IMR-90 (cell line): ENCODE measurements around the gene PBXIP1. TPM values are rescaled to one million over a fixed set of nuclear protein-coding genes. Genes with fewer than 3 reads are reported as not detected.

Experiments used
- ATAC-seq: fragments of 200-7000 bp; cut with Tn5 transposase; 2 replicates; pipeline ENCODE4 v1.9.1; 2020; ENCODE audit warnings: low read depth, mild to moderate bottlenecking, moderate library complexity
- BruUV-seq: library from RNA; stranded (reverse); fragments of 400-500 nt; replicated peaks from 2 replicates; lab custom pipeline; 2021; lab: Mats Ljungman, UMichigan
- CTCF ChIA-PET: fragments of 300-600 bp; formaldehyde crosslinking; extraction: SDS; loops from one replicate; lab custom pipeline; 2021; ENCODE audit warnings: antibody characterized with exemption; lab: Yijun Ruan, JAX
- POLR2A ChIA-PET: fragments of 300-600 bp; sonication (Branson Sonifier 250); formaldehyde crosslinking; loops from one replicate; lab custom pipeline; 2022; ENCODE audit warnings: antibody characterized with exemption; ENCODE audit not compliant: unreplicated experiment; lab: Charles Lee
- DNase-seq: peaks from one replicate; pipeline ENCODE4 v3.0.0; 2013
- H2AFZ ChIP-seq: replicated peaks from 2 replicates; pipeline ENCODE3; 2013; ENCODE audit warnings: low read length, mild to moderate bottlenecking; ENCODE audit not compliant: poor library complexity
- H2AK5ac ChIP-seq: 2 replicates; pipeline ENCODE4 v1.6.1; 2013; ENCODE audit warnings: low read depth, low read length, inconsistent platforms
- H2AK9ac ChIP-seq: replicated peaks from 2 replicates; pipeline ENCODE3; 2013; ENCODE audit warnings: mild to moderate bottlenecking, low read depth, low read length, moderate library complexity; ENCODE audit not compliant: poor library complexity
- H2BK120ac ChIP-seq: 2 replicates; pipeline ENCODE4 v1.6.1; 2013; ENCODE audit warnings: low read depth, low read length, inconsistent platforms
- H2BK15ac ChIP-seq: 3 replicates; pipeline ENCODE4 v1.6.1; 2013; ENCODE audit warnings: low read depth, low read length, inconsistent platforms
- H2BK20ac ChIP-seq: 2 replicates; pipeline ENCODE4 v1.6.1; 2013; ENCODE audit warnings: low read depth, mild to moderate bottlenecking, inconsistent platforms, low read length, moderate library complexity
- H2BK5ac ChIP-seq: 2 replicates; pipeline ENCODE4 v1.6.1; 2013; ENCODE audit warnings: mild to moderate bottlenecking, low read depth, low read length, inconsistent platforms; ENCODE audit not compliant: poor library complexity, severe bottlenecking
- H3K14ac ChIP-seq: replicated peaks from 2 replicates; pipeline ENCODE4 v1.6.1; 2013; ENCODE audit warnings: low read depth, low read length, inconsistent platforms
- H3K18ac ChIP-seq: 2 replicates; pipeline ENCODE4 v1.6.1; 2013; ENCODE audit warnings: low read depth, low read length, control low read depth
- H3K23ac ChIP-seq: 2 replicates; pipeline ENCODE4 v1.6.1; 2013; ENCODE audit warnings: low read depth, low read length, inconsistent platforms
- H3K27ac ChIP-seq: 2 replicates; pipeline ENCODE4 v1.5.1; 2013; ENCODE audit warnings: mild to moderate bottlenecking, control low read depth, low read length; ENCODE audit not compliant: insufficient read depth
- H3K27me3 ChIP-seq: 2 replicates; pipeline ENCODE4 v1.6.1; 2013; ENCODE audit warnings: low read length; ENCODE audit not compliant: control insufficient read depth, insufficient read depth
- H3K36me3 ChIP-seq: 2 replicates; pipeline ENCODE4 v1.6.1; 2013; ENCODE audit warnings: low read length, mixed read lengths; ENCODE audit not compliant: control insufficient read depth, insufficient read depth
- H3K4ac ChIP-seq: 2 replicates; pipeline ENCODE4 v1.6.1; 2013; ENCODE audit warnings: low read depth, low read length, inconsistent platforms
- H3K4me1 ChIP-seq: 2 replicates; pipeline ENCODE4 v1.6.1; 2013; ENCODE audit warnings: low read length, mixed read lengths; ENCODE audit not compliant: control insufficient read depth, insufficient read depth
- H3K4me2 ChIP-seq: 2 replicates; pipeline ENCODE4 v1.6.1; 2013; ENCODE audit warnings: low read depth, mild to moderate bottlenecking, control low read depth, low read length, moderate library complexity
- H3K4me3 ChIP-seq: 2 replicates; pipeline ENCODE4 v1.5.1; 2013; ENCODE audit warnings: low read depth, mild to moderate bottlenecking, control low read depth, low read length, moderate library complexity; ENCODE audit not compliant: insufficient read depth
- H3K56ac ChIP-seq: 2 replicates; pipeline ENCODE4 v1.6.1; 2013; ENCODE audit warnings: low read length, inconsistent platforms; ENCODE audit not compliant: insufficient read depth; ENCODE audit errors: extremely low read depth
- H3K79me1 ChIP-seq, 2 experiments: 2 replicates each; pipeline ENCODE4 v1.6.1; 2013; ENCODE audit warnings: low read length in 2 of 2, inconsistent platforms in 1 of 2, low read depth in 1 of 2
- H3K9ac ChIP-seq: 2 replicates; pipeline ENCODE4 v1.6.1; 2013; ENCODE audit warnings: low read depth, low read length, control low read depth
- H3K9me1 ChIP-seq: 2 replicates; pipeline ENCODE4 v1.6.1; 2013; ENCODE audit warnings: low read length, inconsistent platforms; ENCODE audit not compliant: insufficient read depth
- H3K9me3 ChIP-seq: 2 replicates; pipeline ENCODE4 v1.6.1; 2013; ENCODE audit warnings: low read length; ENCODE audit not compliant: control insufficient read depth, insufficient read depth
- H4K20me1 ChIP-seq: 2 replicates; pipeline ENCODE4 v1.6.1; 2013; ENCODE audit warnings: low read length, inconsistent platforms; ENCODE audit not compliant: insufficient read depth
- H4K5ac ChIP-seq: 2 replicates; pipeline ENCODE4 v1.6.1; 2013; ENCODE audit warnings: mild to moderate bottlenecking, low read depth, low read length, control low read depth
- H4K8ac ChIP-seq, 2 experiments: 2 replicates each; pipeline ENCODE4 v1.6.1; 2013; ENCODE audit warnings: low read depth in 2 of 2, low read length in 2 of 2, control low read depth in 1 of 2, inconsistent platforms in 1 of 2
- H4K91ac ChIP-seq: 2 replicates; pipeline ENCODE4 v1.6.1; 2013; ENCODE audit warnings: low read depth, low read length, inconsistent platforms; ENCODE audit not compliant: insufficient read depth
- BHLHE40 ChIP-seq: fragments of 150-350 bp; IDR thresholded peaks from 2 replicates; pipeline ENCODE4 v1.6.1; 2016; ENCODE audit warnings: mild to moderate bottlenecking, low read depth, low read length
- CHD1 ChIP-seq: IDR thresholded peaks from 2 replicates; pipeline ENCODE4 v1.6.1; 2012; ENCODE audit warnings: low read depth, low read length, improper control_type of control experiment
- MAFK ChIP-seq: IDR thresholded peaks from 2 replicates; pipeline ENCODE4 v1.6.1; 2012; ENCODE audit warnings: low read depth, low read length, improper control_type of control experiment
- SMC3 ChIP-seq: fragments of 150-350 bp; IDR thresholded peaks from 2 replicates; pipeline ENCODE4 v1.6.1; 2016; ENCODE audit warnings: low read depth, mild to moderate bottlenecking, antibody characterized with exemption, low read length, moderate library complexity
- WGBS, 2 experiments: methylation state at CpG; one replicate each; pipeline versions ENCODE4 v1.1.5 to v1.1.7; 2013; ENCODE audit warnings: missing lambda C conversion rate in 2 of 2; ENCODE audit not compliant: insufficient read length in 1 of 2; ENCODE audit errors: extremely low coverage in 2 of 2; 5-methylcytosine and 5-hydroxymethylcytosine counted together
- dilution Hi-C: fragments of 300-500 bp; cut with HindIII; formaldehyde crosslinking; loops from one replicate; pipeline ENCODE4 v1.14.3; 2018; ENCODE audit warnings: low sequenced_read_pairs; ENCODE audit not compliant: unreplicated experiment
- in situ Hi-C: fragments of 300-500 bp; cut with MboI; formaldehyde crosslinking; loops from 3 replicates; pipeline ENCODE4 v1.14.3; 2019; ENCODE audit warnings: low sequenced_read_pairs, inconsistent platforms, mixed read lengths
- intact Hi-C: fragments of 100-400 bp; cut with micrococcal nuclease; formaldehyde crosslinking; loops from 2 replicates; pipeline ENCODE4 v1.10.0; 2022
- polyA plus RNA-seq, 3 experiments: library from polyadenylated mRNA; depleted of rRNA; stranded (reverse); fragments of >200 nt; gene quantifications; 2 replicates each; pipeline ENCODE4 v1.2.3, GENCODE V29; 2012; ENCODE audit warnings: low replicate concordance in 1 of 3
- total RNA-seq: library from RNA; depleted of rRNA; stranded (reverse); fragments of >200 nt; gene quantifications from 2 replicates; pipeline ENCODE4 v1.2.3, GENCODE V29; 2012
- TF ChIP-seq, protein P1 (sequence below): fragments of 150-350 bp; IDR thresholded peaks from 2 replicates; pipeline ENCODE4 v1.6.1; 2017; ENCODE audit warnings: mild to moderate bottlenecking, antibody characterized with exemption, low read length, low read depth

The PBXIP1 gene
- total and polyA plus RNA-seq, 2 of the 4 experiments (the other 2 are of a cell fraction): 28.3 to 44.2 TPM

DNA sequence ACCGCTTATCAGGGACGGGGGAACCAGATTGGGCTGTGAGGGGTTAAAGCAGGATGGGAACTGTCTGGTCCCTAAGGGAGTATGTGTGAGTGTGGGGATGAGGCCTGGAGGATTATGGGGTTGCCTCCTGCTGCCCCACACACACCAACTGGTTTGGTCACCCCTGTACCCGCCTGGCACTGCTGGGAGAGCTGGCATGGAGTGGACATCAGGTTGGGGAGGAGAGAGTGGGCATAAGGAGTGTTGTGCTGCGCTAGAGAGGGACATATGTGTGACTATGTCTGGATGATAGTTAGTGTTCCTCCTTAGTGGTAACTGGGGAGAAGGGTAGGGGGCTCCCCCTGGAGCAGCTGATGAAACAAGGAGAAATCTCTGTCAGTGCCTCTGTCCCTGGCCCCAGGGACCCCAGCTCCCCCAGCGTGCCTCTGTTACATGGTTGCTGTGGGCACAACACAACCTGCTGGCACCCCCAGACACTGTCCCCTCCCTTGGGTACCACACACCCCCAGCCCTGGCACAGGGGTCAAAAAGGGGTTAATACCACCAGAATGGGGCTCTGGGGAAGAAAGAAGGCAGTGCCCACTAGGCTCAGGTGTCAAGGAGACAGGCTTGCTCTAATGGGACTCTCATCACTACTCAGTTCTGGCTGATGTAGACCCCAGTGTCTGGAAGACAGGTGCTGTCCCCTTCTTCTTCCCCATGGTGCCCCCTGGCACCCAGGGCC lies 48.6 kb upstream of the PBXIP1 start:
- intact Hi-C loops: loop anchor here (5.0 kb wide), 1 partner anchor 48 kb away; the partner anchor contains the start of gene ADAM15
- H3K18ac ChIP-seq: peak overlapping the region; percentile 77
- CTCF ChIA-PET: interaction anchor here (1.6 kb wide), 1 partner anchor 12 kb away, joined by 7 read pairs; no protein-coding TSS in a partner anchor

More for the DNA sequence above, 48.6 kb upstream of the PBXIP1 start:
- H3K79me1 ChIP-seq: peaks cover 14 to 71% of the 10 kb centered on the region in 2 experiments
- H3K36me3 ChIP-seq: no peaks in the 10 kb centered on the region; the same call in none of the 2 replicates
- H3K27me3 ChIP-seq: no peaks in the 10 kb centered on the region
- peak overlapping the region; percentile 93 for H3K4me2 ChIP-seq
- dilution Hi-C loops (no loop called here), in situ Hi-C loops (no loop called here)
- peaks cover 12% of the 10 kb centered on the region for H3K9me1 ChIP-seq
- peak overlapping the region; percentile 91 for H2BK5ac ChIP-seq
- H3K23ac ChIP-seq: peak overlapping the region; percentile 90; the same call in 1 of the 2 replicates
- peak overlapping the region; percentile 96 for H3K27ac ChIP-seq
- H4K20me1 ChIP-seq: peaks cover under 1% of the 10 kb centered on the region; the same call in 1 of the 2 replicates
- ATAC-seq (no peak), DNase-seq (no peak)
- H3K4me3 ChIP-seq: peak overlapping the region; percentile 98
- H3K9ac ChIP-seq: peak overlapping the region; percentile 89
- H4K91ac ChIP-seq: peak overlapping the region; percentile 98
- peak overlapping the region; percentile 99 for H3K4ac ChIP-seq
- H2BK15ac ChIP-seq: peak overlapping the region; percentile 97; the same call in 2 of the 3 replicates
- peak overlapping the region; percentile 92 to 98 for H4K8ac ChIP-seq
- peak overlapping the region; percentile 66 for H3K56ac ChIP-seq
- peak overlapping the region; percentile 90 for H2BK120ac ChIP-seq
- TF ChIP-seq CHD1 (no peak), MAFK (no peak), BHLHE40 (no peak), SMC3 (no peak)
- TF ChIP-seq, protein P1, sequence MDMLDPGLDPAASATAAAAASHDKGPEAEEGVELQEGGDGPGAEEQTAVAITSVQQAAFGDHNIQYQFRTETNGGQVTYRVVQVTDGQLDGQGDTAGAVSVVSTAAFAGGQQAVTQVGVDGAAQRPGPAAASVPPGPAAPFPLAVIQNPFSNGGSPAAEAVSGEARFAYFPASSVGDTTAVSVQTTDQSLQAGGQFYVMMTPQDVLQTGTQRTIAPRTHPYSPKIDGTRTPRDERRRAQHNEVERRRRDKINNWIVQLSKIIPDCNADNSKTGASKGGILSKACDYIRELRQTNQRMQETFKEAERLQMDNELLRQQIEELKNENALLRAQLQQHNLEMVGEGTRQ: no peak
- peak overlapping the region; percentile 99 for H2AK5ac ChIP-seq
- peak overlapping the region; percentile 87 for H2BK20ac ChIP-seq
- H2AFZ ChIP-seq: peak overlapping the region; percentile 93
- peak overlapping the region; percentile 95 for H3K14ac ChIP-seq
- POLR2A ChIA-PET: no interaction called here
- H2AK9ac ChIP-seq: peak overlapping the region; percentile 99
- no peaks in the 10 kb centered on the region for H3K9me3 ChIP-seq
- peak overlapping the region; percentile 85 for H4K5ac ChIP-seq
- BruUV-seq: no TSS peak
- no CpG with 5 or more reads among the region's 5 CpGs for WGBS, 2 experiments
- H3K4me1 ChIP-seq: peaks cover 19% of the 10 kb centered on the region
